Activated CD8-positive, alpha-beta memory T cell treated with anti-CD3 and anti-CD28 coated beads for 24 hours (primary cell): ENCODE data around the gene NDUFAF7.
A peak's percentile ranks its signal among the peaks of the same experiment; 100 is the strongest.
"Not testable (repeated sequence)": the region's sequence is repeated elsewhere in the genome, so short reads cannot be mapped to it uniquely, and the experiment has no call there.

Experiments used
- DNase-seq: peaks from one replicate; pipeline ENCODE4 v3.0.0-alpha.2; 2020

NDUFAF7 gene

DNA sequence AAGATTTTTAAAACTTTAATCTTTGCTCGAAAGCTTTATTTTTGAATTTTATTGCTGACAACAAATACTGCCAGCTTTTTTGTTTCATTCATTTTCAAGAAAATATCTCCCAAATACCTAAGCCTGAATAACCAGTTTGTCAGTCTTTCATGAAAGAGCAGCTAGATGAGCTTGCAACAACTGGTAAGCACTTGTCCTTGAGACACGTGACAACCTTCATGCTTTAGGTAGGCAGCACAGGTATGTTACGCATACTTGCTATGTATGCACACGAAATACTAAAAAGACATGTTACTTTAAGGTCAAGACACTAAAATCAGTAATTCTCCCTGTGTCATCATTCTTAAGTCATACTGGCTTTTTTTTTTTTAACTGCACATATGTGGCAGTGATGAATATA, 12.4 kb upstream of the NDUFAF7 start:
- DNase-seq, result no peak

DNA sequence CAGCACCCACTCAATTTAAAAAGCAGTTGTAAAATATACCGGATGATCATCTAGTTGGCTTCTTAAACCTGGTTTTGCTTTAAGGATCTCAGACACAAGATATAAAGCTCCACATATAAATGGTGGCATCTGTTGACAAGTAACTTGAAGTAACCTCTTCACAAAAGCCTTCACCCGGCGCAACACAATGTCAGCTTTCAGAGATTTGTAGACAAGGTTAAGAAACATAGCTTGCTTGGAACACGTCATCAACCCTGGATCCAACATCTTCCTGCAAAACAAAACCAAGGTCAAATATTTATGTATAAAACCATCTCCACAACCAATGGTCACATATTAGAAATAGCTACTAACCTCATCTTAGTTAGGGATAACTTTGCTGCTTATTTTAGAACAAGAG, 8.3 kb upstream of the NDUFAF7 start:
- no peak for DNase-seq

DNA sequence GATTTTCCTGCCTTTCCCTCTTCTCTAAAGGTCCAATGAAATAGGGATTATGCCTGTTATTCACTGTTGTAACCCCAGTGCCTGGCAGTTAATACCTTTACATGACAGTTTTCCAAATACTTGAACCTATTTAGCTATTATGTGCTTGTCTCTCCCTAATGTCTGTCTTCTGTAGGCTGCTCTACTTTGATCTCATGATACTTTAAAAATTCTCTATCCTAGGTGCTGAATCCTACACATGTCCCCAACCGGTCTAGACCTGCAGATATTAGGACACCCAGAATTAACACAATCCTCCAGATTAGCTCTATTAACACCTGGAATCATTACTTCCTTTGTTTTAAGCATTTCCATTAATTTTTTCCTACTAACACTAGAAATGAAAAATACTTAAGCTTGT, 7.4 kb upstream of the NDUFAF7 start:
- DNase-seq, result no peak

DNA sequence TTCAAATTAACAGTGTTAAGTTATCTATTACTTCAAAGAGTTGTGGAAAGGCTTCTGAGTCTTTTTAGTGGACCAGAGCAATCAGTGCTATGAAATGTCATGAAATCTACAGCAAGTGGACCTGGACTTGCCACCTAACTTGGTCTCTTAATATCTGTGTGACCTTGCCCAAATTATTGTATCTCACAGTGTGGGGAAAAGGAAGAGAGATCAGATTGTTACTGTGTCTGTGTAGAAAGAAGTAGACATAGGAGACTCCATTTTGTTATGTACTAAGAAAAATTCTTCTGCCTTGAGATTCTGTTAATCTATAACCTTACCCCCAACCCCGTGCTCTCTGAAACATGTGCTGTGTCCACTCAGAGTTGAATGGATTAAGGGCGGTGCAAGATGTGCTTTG, 6.3 kb upstream of the NDUFAF7 start:
- DNase-seq, result not testable (repeated sequence)

DNA sequence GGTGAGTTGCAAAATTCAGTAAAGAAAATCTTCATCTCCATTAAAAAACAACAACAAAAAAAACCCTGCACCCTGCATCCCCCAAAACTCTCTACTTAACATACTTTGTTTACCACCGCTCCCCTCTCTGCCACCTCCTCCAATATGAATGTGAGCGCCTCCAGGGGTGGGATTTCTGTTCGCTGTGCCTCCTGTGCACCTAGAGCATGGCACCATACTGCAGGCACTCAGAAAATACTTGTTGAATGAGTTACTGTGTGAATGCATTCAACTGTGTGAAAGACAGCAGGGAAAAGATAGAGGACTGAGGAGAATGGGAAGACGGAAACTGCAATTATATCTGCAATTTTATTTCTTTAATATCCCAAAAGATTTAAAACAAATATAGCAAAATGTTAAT, 4.6 kb upstream of the NDUFAF7 start:
- no peak for DNase-seq

DNA sequence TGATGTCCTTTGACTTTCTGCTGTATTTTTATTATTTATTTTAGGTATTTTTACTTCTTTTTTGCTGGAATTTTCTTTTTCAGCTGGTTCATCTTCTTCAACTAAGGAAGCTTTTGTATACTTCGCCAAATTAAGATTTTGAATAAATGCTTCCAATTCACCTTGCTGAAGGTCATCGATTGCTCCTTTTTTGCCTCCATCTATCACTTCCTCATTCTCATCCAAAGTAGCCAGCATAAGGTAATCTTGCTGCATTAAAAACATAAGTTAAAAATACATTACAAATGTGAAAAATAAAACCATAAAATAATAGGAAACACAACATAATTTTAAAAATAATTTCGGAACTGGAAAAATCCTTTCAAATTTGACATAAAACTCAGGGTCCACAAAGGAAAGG, 2.7 kb upstream of the NDUFAF7 start:
- DNase-seq, result no peak

DNA sequence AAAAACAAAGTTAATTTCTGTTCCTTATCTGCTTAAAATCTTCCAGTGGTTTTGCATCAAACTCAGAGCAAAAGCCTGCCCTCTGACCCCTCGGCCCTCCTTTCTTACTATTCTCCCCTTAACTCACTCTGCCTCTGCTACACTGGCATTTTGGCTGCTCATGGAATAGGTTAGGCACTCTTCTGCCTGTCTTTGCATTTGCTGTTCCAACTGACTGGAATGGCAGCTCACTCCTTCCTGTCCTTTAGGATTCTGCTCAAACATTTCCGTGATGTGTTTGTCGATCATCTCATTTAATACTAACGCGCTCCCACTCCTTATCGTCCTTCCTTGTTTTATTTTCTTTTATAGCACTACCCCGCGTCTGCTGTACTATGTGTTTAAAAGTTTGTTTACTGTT, 877 bp upstream of the NDUFAF7 start:
- DNase-seq, result no peak

DNA sequence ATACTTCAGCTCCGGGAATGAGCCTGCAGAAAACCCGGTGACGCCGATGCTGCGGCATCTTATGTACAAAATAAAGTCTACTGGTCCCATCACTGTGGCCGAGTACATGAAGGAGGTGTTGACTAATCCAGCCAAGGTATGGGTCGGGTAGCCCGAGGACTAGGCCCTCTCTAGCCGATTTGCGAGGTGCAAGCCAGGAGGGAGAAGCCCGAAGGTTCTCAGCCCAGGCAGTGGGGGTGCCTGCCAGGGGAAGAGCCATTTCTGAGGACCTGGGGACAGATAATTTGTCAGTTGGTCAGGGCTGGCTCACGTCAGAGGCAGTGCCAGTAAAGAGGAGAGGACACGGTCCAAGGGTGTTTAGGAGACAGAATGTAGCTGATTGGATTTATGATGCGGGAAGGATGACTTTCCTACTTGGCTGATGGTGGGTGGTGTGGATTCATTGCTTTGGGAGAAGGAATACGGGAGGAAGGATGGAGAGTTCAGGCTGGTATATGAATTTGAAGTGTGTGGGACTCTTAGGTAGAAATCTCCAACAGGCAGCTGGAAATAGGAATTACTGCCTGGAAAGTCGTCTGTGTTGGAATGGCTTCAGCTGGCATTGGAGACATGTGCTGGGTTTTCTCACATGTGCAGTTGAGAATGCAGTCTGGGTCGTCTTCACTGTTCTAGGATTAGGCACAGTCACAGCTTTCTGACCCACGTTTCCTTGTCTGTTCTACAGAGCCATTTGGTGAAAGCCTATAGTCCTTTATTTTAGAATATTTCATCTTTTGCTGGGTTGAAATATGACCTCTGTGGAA, 874 bp downstream of the NDUFAF7 start:
- DNase-seq, result peak; percentile 66

DNA sequence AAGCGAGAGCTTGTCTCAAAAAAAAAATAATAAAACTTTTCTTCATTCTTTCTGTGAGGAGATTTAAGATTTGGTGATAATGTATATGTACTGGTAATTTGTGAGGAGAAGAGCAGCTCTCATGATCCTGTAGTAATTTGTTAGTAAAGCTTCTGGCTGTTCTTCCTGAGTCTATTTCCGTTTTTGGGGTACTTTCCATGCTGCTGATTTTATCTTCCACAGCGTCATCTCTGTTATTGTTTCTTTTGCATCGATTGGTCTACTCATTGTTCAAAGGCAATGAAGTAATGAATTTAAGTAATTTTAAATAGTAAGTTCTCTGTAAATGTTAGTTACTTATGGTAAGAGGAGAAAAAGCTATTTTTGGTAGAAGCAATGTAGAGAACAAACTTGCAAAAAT, 12.0 kb downstream of the NDUFAF7 start:
- DNase-seq, result no peak

DNA sequence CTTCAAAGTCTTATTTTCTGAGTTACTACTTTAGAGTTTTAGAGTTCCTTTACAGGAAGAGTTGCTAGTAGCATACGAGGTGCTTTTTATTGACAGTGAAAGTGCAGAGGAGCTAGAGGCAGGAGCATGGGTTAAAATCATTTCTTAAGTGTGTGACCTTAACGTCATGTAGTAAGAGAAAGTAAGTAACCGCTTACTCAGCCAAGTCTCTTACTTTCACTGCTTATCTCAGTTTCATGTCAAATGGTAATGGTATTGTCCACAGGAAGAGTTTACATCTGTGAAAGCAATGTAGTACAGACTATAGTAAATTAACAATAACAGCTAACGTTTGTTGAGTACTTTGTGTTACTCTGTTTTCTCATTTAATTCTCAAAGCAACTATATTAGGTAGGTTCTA, 12.6 kb downstream of the NDUFAF7 start:
- DNase-seq, result no peak

DNA sequence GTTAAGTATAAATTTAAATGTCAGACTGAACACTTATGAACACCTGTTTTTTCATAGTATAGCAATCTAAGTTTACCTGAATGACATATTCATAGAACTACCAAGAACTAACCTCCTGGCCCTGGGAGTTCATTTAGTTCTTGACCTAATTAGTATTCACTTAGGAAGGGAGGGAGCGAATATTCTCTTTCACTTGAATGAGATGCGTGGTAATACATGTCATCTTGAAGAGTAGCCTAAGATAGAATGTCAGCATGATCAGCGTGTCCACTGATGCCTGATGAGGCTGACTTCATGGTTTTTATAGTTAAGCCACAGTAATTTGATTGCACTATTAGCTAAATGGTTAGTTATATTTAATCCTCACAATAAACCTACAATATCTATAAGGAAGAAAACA, 13.3 kb downstream of the NDUFAF7 start:
- DNase-seq, result no peak

DNA sequence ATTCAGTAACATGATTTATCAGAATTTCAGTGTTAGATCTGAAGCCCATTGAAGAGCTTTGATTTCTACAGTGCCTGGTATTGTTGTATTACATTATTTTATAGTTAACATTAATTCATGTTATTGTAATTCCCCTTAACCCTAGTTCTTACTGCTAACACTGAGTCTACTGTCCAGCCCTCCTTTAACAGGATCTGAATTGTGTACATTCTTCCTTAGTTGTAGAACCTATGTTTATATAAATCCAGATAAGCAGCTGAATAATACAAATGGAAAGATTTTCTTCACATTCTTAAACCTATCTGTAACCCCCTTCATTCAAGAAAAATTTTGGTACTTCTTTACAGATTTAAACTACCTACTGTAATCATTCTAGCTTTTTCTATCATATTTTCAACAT, 14.7 kb downstream of the NDUFAF7 start:
- DNase-seq, result no peak

DNA sequence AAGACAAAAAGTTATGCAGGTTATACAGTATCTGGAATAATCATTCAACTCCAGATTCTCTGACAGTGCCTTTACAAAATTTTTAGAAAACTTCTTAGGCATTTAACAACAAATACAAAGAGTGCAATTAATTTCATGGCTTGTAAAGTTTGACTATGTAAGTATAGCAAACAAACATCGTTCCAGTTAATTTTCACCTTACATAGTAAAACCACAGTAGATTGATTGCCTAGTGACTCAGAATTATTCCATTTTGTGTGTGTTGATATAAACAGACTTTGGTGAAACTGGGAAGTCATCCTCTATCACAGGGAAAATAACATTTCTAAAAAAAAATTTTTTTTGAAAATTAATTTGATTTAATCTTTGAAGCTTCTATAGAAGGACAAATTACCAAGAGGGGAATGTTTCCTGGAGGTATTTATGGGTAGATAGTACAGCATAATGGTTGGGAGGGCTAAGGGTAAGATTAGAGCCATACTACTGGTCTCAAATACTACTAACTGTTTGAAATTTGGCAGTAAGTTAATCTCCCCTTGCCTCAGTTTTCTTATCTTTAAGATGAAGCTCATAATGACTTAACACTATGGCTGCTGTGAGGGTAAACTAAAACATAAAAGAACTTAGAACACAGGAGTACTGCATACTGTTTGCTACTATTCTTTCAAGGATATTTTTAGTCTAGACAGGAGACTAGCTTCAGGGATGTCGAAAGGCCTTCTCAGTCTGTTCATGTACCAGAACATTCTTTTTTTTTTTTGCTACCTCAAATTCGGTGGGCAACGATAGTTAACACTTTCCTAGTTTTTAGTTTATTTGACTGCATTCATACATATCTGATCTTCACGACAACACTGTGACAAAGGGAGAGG, 19.6 kb downstream of the NDUFAF7 start:
- DNase-seq, result no peak

DNA sequence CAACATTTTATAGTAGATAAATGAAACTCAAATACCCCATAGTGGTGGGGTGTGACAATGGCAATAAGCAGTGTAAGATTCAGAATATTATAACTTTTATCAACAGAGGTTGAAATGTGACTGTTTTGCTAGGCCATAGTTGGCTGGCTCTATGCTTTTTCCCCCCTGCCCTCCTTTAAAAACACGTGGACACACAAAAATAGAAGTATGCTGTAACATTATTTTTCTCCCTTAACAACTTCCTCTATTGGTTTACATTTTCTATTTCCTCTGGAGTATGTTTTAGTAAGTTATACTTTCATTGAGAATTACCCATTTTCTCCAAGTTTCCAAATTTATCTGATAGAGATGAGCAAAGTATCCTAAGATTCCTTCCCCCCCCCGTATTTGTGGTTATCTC, 31.1 kb downstream of the NDUFAF7 start:
- no peak for DNase-seq

DNA sequence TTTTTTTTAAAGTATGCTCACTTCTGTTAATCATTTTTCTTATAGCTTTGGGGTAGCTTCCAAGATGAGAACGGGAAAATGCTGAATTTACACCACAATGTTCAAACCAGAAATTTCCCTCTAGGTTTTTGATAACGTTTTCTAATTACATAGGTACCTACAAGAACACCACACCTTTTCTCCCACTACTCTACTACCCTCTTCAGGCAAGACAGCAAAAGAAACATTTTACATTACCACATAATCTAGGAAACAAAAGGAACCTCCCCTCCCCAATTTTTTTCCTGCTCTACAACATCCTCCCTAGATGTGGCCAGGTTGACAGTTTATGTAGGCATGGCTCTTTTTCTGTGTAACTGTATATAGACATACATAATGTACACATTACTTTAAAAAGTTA, 32.4 kb downstream of the NDUFAF7 start:
- DNase-seq, result no peak

DNA sequence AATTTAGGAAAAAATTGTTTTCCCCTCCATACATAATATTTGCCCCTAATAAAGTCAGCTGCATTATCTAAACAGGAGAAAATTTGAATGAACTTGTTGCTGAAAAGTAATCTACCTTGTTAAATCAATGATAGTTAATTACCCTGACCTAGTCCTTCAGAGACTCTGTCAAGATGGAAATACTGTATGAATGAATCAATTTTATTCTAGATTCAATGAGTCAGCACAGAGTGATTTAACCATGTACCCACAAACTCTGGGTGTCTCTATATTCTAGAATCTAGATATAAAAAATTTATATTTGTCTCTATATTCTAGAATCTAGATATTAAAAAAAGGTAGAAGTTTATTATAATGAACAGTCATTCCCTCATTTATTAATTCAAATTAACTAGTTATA, 36.2 kb downstream of the NDUFAF7 start:
- DNase-seq, result no peak

DNA sequence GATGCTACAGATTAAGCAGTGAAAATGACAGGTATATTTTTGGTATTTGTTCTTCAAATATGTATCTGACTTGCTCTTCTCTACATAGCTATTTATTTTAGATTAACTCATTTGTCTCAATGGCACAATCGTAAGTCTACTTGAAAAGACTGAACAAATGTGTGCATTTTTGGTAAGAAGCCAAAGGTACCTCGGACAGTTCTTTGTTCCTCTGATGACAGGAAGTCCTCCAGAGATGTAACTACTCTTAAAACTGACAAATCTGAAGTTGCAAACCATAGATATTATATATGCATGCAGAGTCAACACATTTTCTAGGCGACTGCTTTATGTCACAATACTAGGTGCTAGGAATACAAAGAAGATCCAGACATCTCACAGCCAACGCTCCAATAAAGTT, 36.7 kb downstream of the NDUFAF7 start:
- DNase-seq, result no peak

DNA sequence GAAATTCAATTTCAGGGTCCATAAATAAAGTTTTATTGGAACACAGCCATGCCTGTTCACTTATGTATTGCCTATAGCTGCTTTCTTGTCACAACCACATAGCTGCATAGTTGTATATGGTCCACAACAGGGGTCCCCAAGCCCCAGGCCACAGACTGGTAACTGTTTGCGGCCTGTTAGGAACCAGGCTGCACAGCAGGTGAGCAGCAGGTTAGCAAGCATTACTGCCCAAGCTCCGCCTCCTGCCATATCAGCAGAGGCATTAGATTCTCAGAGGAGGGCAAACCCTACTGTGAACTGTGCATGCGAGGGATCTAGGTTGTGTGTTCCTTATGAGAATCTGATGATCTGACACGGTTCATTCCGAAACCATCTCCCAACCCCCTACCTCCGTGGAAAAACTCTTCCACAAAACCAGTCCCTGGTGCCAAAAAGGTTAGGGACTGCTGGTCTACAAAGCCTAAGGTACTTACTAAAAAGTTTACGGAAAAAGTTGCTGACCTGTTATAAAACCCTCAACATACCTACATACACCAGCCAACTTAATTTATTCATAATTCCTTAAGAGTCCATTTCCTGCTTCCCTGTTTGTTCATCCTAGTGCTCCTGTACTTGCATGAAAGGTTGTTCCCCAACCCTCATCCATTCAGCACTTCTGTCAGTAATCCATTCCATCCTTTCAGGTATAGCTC, 40.1 kb downstream of the NDUFAF7 start:
- DNase-seq, result no peak

DNA sequence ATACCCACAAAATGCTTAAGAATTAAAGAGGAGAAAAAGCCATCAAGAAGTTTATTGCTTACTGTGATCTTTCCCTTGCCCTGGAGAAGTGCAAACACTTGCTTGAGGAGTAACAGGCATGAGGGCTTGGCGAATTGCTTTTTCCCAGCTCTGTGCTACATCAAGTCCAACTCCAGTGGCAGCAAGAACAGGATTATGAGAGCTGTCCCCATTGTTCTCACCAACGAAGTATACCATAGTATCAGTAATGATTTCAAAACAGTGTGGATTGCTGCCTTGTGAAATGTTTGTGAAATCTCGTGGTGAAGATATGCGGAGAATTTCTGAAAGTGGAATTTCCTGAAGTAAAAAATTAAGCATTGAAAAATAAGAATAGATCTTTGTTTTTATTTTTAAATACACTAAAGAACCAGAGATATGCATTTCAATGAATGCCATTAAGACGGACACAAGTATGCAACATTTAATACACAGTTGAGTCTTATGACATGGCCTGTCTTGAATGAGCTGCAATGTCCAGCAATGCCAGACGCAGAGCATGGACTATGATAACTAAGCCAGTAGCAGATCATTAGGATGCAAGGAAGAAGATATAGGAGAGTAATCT, 43.0 kb downstream of the NDUFAF7 start:
- no peak for DNase-seq

DNA sequence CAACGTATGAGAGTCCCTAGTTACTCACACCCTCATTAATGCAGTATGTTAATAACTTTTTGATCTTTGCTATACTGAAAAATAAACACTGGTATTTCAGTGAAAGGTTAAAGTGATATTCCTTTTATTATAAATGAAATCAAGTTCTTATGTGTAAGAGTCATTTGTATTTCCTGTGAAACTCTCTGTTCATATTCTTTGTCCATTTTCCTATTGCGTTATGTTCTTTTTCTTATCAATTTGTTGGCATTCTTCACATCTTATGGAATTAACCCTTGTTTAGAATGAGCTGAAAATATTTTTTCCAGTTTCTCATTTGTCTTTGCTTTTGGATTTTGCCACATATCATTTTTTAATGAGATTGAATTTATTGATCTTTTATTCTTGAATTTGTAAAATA, 44.8 kb downstream of the NDUFAF7 start:
- DNase-seq, result no peak

DNA sequence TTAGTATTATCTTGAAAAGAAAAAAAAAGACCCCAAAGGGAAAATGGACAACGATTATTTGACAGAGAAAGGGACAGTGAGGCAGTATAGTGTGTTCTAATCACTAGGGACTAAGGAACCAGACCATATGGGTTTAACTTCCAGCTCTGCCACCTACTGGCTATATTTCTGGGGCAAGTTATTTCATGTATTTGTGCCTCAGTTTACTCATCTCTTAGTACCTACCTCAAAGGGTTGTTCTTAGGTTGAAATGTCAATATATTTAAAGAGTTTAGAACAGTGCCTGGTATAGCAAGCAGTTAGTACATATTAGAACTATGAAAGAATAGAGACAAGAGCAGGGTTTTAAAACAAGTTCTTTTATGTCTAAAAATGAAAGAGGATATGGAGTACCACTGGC, 50.5 kb downstream of the NDUFAF7 start:
- no peak for DNase-seq

DNA sequence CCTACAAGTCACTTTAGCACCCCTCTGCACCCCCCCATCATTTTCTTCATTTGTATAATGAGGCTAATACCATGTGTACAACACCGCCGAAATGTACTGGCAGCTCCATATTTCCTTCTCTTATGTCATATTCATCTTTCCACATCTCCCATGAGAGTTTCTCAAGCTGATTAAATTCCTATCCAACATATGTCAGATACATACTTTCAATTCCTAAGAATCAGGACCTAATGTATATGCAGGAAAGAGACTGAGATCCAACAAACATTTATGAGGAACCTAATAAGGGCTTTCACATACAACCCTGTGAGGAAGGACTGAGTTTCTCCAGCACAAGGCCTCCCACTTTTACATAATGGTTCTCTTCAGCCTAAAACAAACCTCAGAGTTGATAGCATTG, 51.3 kb downstream of the NDUFAF7 start:
- DNase-seq, result no peak

DNA sequence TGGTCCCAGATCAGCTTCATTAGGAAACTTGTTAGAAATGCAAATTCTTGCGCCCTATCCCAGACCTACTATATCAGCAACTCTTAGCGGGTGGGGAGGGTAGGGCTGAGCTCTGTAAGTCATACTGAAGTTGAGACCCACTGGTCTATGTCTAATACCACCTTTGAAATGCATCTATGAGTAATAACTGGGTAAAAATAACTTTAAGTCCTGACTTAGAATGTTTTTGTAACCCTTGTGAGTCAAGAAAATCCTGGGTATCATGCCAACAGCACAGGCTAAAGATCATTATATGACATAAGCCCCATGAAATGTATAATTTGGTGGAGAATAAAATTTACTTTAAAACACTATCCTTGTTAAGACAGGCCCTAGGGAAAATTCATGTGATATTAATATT, 51.7 kb downstream of the NDUFAF7 start:
- DNase-seq, result no peak
